ENCODE measurements around the gene VIL1. TPM values are rescaled to one million over a fixed set of nuclear protein-coding genes. Genes with fewer than 3 reads are reported as not detected.
A peak's percentile ranks its signal among the peaks of the same experiment; 100 is the strongest.

The VIL1 gene
- total RNA-seq, 2 experiments from 2014 or later: not detected

DNA sequence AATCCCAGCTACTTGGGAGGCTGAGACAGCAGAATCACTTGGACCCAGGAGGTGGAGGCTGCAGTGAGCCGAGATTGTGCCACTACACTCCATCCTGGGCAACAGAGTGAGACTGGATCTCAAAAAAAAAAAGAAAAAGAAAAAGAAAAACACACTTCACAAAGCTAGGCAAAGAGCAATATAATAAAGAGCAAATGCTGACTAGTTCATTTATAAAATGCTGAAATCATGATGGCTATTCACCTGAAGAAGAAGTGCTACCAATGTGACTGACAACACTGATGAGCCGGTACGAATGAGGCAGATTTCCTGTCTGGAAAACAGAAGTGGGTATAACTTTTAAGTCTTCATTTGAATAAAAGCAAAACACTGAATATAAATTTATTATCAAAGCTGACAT is 37.9 kb downstream of the VIL1 start:
- CTCF ChIA-PET: interaction anchor here (1.0 to 2.3 kb wide), 2 partner anchors 9 to 190 kb away, joined by 3 to 8 read pairs; no protein-coding TSS in a partner anchor
- H3K36me3 Mint-ChIP-seq (ENCODE audit: low read depth): peaks cover 43% of the 10 kb centered on the region

DNA sequence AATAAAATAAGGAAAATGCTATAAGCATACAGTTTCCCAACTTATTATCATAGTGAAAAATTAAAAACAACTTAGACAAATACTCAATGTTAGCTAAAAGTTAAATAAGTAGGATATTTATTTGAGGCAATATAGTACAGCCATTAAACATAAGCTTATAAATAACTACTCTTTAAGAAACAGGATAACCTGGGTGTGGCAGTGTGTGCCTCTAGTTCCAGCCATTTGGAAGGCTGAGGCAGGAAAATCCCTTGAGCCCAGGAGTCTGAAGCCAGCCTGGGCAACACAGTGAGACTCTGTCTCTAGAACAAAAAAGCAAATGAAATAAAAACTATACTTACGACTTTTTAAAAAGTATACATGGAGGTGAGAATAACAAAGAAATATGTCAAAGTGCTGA is 39.7 kb downstream of the VIL1 start:
- ChIA-PET CTCF (no interaction called here), POLR2A (interaction anchor here (0.7 kb wide), 1 partner anchor 13 kb away, joined by 3 read pairs; no protein-coding TSS in a partner anchor)
- Mint-ChIP-seq H3K27me3 (ENCODE audit: low read depth) (no peaks in the 10 kb centered on the region), H3K4me1 (ENCODE audit: low read depth) (no peaks in the 10 kb centered on the region), H3K36me3 (ENCODE audit: low read depth) (peaks cover 51% of the 10 kb centered on the region), H3K9me3 (ENCODE audit: insufficient read depth) (no peaks in the 10 kb centered on the region), H3K4me3 (no peak overlapping the region), H3K27ac (peak overlapping the region; percentile 57)
- DNase-seq: no peak
- ATAC-seq: no peak

More for the DNA sequence above, 37.9 kb downstream of the VIL1 start:
- ATAC-seq (no peak), DNase-seq (no peak)
- no peaks in the 10 kb centered on the region for H3K9me3 Mint-ChIP-seq (ENCODE audit: insufficient read depth)
- no peaks in the 10 kb centered on the region for H3K27me3 Mint-ChIP-seq (ENCODE audit: low read depth)
- no peak overlapping the region for H3K4me3 Mint-ChIP-seq
- H3K27ac Mint-ChIP-seq: no peak overlapping the region
- no peaks in the 10 kb centered on the region for H3K4me1 Mint-ChIP-seq (ENCODE audit: low read depth)
- POLR2A ChIA-PET: no interaction called here

DNA sequence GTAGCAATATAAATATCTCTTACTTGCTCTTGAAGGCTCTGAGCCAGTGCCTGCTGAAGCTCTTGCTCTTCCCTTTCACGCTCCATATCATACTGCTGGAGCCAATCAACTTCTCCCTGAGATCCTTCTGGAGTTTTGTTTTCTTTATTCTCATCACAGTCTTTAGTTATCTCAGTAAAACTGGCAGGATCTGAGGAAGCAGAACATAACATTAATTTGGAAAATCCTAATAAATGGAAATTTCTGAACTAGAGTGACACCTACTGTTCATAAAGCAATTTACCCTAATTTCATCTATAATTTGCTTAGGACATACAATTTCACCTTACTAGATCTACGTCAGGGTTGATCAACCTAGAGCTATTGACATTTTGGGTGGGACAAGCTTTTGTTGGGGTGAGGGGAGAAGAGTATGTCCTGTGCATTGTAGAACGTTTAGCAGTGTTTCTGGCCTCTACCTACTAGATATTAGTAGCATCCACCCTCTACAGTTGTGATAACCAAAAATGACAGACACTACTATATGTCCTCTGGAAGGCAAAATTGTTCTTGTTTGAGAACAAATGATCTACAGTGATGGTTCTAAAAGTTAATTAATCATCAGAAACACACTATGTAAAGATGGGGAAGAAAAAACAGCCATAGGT is 47.2 kb downstream of the VIL1 start:
- ATAC-seq (peak; percentile 39), DNase-seq (no peak)
- Mint-ChIP-seq H3K4me3 (no peak overlapping the region), H3K27me3 (ENCODE audit: low read depth) (no peaks in the 10 kb centered on the region), H3K4me1 (ENCODE audit: low read depth) (peaks cover 10% of the 10 kb centered on the region), H3K36me3 (ENCODE audit: low read depth) (peaks cover 48% of the 10 kb centered on the region), H3K9me3 (ENCODE audit: insufficient read depth) (no peaks in the 10 kb centered on the region), H3K27ac (no peak overlapping the region)
- ChIA-PET POLR2A (no interaction called here), CTCF (interaction anchor here (0.5 to 3.2 kb wide), 14 partner anchors 9 to 164 kb away, joined by 3 to 10 read pairs (median 4); partner anchors contain the start of gene CTDSP1)

DNA sequence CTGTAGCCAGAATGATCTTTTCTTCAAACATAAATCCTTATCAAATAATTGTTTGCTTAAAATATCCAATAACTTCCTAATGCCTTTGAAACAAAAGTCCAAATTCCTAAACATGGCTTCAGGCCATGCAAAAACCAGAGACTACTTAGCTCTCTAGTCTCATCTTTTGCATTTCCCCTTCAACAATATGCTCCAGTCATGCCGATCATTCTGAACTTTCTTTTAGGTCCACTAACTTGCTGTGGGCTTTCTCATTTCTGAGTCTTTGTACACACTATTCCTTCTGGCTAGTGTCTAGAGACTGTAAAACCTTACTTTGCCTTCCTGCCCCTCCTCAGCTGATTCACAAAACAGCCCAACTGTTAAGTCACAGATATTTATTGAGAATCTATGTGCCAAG is 51.5 kb downstream of the VIL1 start:
- Mint-ChIP-seq H3K27ac (peak overlapping the region; percentile 80), H3K9me3 (ENCODE audit: insufficient read depth) (no peaks in the 10 kb centered on the region), H3K4me3 (no peak overlapping the region), H3K36me3 (ENCODE audit: low read depth) (peaks cover 54% of the 10 kb centered on the region), H3K27me3 (ENCODE audit: low read depth) (no peaks in the 10 kb centered on the region), H3K4me1 (ENCODE audit: low read depth) (peaks cover 19% of the 10 kb centered on the region)
- no peak for DNase-seq
- ATAC-seq: no peak
- CTCF ChIA-PET: interaction anchor here (1.1 to 1.6 kb wide), 4 partner anchors 17 to 241 kb away, joined by 3 to 4 read pairs (median 3); partner anchors contain the start of gene TTLL4
- POLR2A ChIA-PET: no interaction called here

DNA sequence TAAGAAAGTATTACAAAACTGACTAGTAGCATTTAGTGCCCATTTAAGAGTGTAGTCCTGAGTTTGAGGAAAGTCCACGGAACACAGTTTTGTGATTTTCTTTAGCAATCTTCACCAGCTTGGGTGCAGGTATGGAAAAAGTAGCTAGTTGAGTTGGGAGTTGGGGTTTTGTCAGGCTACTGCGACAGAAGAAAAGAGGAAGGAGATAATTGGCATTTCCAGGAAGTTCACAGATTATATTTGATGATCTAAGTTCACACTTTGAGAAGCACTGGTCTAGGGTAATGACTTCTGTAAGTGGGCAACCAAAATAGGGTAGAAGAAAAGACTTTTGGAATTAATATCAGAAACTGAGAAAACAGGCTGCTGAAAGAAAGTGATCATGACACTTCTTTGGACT is 52.1 kb downstream of the VIL1 start:
- H3K27me3 Mint-ChIP-seq (ENCODE audit: low read depth): no peaks in the 10 kb centered on the region

DNA sequence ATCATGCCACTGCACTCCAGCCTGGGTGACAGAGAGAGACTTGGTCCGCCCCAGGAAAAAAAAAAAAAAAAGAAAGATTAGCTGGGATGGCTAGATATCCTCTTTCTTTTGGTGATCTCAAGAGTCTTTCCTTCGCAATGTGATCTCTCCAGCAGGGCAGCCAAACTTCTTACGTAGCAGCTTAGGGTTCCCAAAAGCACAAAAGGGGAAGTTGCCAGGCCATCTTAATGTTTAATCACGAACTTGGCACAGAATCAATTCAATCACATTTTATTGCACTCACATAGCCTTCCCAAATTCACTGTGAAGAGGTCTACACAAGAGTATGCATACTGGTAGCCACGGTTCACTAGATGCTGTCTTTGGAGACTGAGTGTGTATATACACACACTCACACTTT is 53.1 kb downstream of the VIL1 start:
- ChIA-PET POLR2A (no interaction called here), CTCF (interaction anchor here (1.3 kb wide), 1 partner anchor 18 kb away, joined by 3 read pairs; no protein-coding TSS in a partner anchor)
- Mint-ChIP-seq H3K4me1 (ENCODE audit: low read depth) (peaks cover 19% of the 10 kb centered on the region), H3K4me3 (no peak overlapping the region), H3K27me3 (ENCODE audit: low read depth) (no peaks in the 10 kb centered on the region), H3K9me3 (ENCODE audit: insufficient read depth) (no peaks in the 10 kb centered on the region), H3K36me3 (ENCODE audit: low read depth) (peaks cover 51% of the 10 kb centered on the region), H3K27ac (no peak overlapping the region)
- no peak for ATAC-seq
- DNase-seq: no peak

More for the DNA sequence above, 52.1 kb downstream of the VIL1 start:
- no peak for ATAC-seq
- no peak for DNase-seq
- Mint-ChIP-seq H3K4me1 (ENCODE audit: low read depth) (peaks cover 19% of the 10 kb centered on the region), H3K9me3 (ENCODE audit: insufficient read depth) (no peaks in the 10 kb centered on the region), H3K27ac (peak overlapping the region; percentile 80), H3K36me3 (ENCODE audit: low read depth) (peaks cover 50% of the 10 kb centered on the region), H3K4me3 (no peak overlapping the region)
- CTCF ChIA-PET: interaction anchor here (0.7 to 1.6 kb wide), 6 partner anchors 17 to 240 kb away, joined by 3 to 4 read pairs (median 3); partner anchors contain the start of genes TMBIM1 and TTLL4
- POLR2A ChIA-PET: interaction anchor here (0.6 kb wide), 1 partner anchor 89 kb away, joined by 3 read pairs; no protein-coding TSS in a partner anchor

DNA sequence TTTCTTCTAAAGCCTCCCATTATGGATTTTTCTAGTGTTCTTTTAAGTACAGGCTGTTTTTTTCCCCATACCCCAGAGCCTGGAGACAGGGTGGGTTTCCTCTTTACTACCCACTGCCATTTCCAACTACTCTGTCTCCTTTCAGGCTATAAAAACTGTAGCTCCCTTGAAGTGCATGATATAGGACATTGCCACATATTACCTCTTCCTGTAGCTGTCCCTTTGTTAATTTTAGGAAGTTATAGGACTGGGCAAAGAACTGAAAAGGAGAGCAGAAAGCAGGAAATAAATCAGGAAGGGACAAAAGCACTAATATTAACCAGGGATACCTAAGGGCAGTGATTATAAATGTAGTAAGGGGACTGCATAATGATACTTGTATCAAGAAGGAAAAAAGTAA is 54.1 kb downstream of the VIL1 start:
- POLR2A ChIA-PET: no interaction called here
- H3K4me1 Mint-ChIP-seq (ENCODE audit: low read depth): peaks cover 19% of the 10 kb centered on the region
- CTCF ChIA-PET: no interaction called here
- H3K4me3 Mint-ChIP-seq: no peak overlapping the region
- no peak overlapping the region for H3K27ac Mint-ChIP-seq
- peaks cover 56% of the 10 kb centered on the region for H3K36me3 Mint-ChIP-seq (ENCODE audit: low read depth)
- no peak for DNase-seq
- no peak for ATAC-seq
- no peaks in the 10 kb centered on the region for H3K9me3 Mint-ChIP-seq (ENCODE audit: insufficient read depth)
- H3K27me3 Mint-ChIP-seq (ENCODE audit: low read depth): no peaks in the 10 kb centered on the region

DNA sequence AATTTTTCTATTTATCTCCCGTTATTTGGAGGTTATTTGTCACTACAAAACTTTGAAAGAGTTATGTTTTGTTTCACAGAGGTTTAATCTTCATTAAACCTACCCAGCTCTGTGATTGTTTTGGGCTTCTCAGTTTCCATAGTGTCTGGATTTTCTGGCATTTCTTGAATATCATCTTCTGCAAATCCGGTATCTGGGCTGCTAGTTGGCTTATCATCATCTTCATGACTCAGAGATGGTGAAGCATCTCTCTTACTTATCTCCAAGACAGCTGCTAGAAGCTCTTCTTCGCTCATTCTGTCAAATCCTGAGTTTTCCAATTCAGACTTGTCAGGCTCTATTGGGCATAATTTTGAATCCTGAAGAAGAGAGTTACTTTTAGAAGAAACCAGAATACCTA is 55.6 kb downstream of the VIL1 start:
- Mint-ChIP-seq H3K9me3 (ENCODE audit: insufficient read depth) (no peaks in the 10 kb centered on the region), H3K27ac (no peak overlapping the region), H3K4me1 (ENCODE audit: low read depth) (peaks cover 19% of the 10 kb centered on the region), H3K27me3 (ENCODE audit: low read depth) (no peaks in the 10 kb centered on the region), H3K36me3 (ENCODE audit: low read depth) (peaks cover 63% of the 10 kb centered on the region), H3K4me3 (no peak overlapping the region)
- DNase-seq (no peak), ATAC-seq (no peak)
- ChIA-PET CTCF (interaction anchor here (1.6 kb wide), 1 partner anchor 8 kb away, joined by 5 read pairs; no protein-coding TSS in a partner anchor), POLR2A (interaction anchor here (0.6 kb wide), 1 partner anchor 819 kb away, joined by 3 read pairs; no protein-coding TSS in a partner anchor)

DNA sequence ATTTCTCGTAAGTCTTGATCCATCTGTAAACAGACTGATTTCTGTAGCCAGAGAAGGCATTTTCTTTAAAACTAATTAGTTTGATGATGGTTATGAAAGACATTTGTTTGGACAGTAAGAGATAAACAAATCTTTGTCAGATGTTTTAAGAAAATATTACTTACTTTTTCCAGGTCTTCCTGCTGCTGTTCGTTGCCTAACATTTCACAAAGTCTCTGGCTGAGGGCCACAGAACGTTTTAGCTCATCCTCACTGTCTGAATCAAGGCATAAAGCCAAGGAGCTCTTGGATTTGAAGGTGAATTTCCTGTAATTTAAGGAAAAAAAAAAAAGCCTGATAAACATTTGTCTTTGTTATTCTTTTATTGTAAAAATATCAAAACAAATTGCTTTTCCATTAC is 57.8 kb downstream of the VIL1 start:
- H3K4me3 Mint-ChIP-seq: no peak overlapping the region
- CTCF ChIA-PET: no interaction called here
- H3K36me3 Mint-ChIP-seq (ENCODE audit: low read depth): peaks cover 56% of the 10 kb centered on the region

DNA sequence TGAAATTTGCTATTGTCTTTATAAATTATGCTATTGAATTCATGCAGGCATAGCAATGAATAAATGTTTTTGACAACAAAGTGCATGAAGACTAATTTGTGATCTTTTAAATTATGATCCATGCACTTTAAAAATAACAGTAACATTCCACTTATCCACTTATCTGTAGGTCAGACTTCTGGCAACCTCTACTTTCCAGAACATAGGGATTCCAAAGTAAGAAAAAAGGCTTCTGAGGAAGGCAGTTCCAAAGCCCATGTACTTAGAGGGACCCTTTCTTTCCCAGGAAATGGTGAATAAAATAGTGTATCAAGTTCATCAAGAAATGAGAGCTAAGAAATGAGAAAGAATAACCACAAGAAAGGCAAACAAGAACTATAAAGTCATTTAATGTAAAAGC is 58.3 kb downstream of the VIL1 start:
- no peak overlapping the region for H3K27ac Mint-ChIP-seq
- ATAC-seq: no peak
- POLR2A ChIA-PET: no interaction called here
- peaks cover 56% of the 10 kb centered on the region for H3K36me3 Mint-ChIP-seq (ENCODE audit: low read depth)
- H3K4me3 Mint-ChIP-seq: no peak overlapping the region
- no peak for DNase-seq
- CTCF ChIA-PET: no interaction called here
- no peaks in the 10 kb centered on the region for H3K9me3 Mint-ChIP-seq (ENCODE audit: insufficient read depth)
- H3K27me3 Mint-ChIP-seq (ENCODE audit: low read depth): no peaks in the 10 kb centered on the region
- H3K4me1 Mint-ChIP-seq (ENCODE audit: low read depth): no peaks in the 10 kb centered on the region

More for the DNA sequence above, 57.8 kb downstream of the VIL1 start:
- POLR2A ChIA-PET: no interaction called here
- Mint-ChIP-seq H3K9me3 (ENCODE audit: insufficient read depth) (no peaks in the 10 kb centered on the region), H3K27me3 (ENCODE audit: low read depth) (no peaks in the 10 kb centered on the region), H3K4me1 (ENCODE audit: low read depth) (peaks cover 4% of the 10 kb centered on the region), H3K27ac (no peak overlapping the region)
- ATAC-seq (no peak), DNase-seq (no peak)

DNA sequence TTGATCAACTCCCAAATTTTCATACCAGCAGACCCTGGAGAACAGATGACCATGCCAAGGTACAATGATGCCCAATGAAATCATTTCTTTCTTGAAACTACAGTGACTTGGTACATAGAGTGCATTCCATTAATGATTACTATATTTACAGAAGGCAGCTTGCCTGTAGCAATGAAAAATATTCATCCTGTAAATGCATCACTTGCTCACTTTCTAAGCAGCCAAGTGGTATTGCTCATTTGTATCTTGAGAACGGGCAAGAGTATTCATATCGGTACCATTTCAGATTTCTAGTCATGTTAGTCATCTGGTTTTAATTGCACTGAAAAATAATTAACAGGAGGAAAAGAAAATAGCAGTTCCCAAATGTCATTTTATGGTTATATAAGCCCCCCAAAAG is 59.6 kb downstream of the VIL1 start:
- ChIA-PET POLR2A (no interaction called here), CTCF (no interaction called here)
- ATAC-seq (no peak), DNase-seq (no peak)
- no peak overlapping the region for H3K4me3 Mint-ChIP-seq
- H3K36me3 Mint-ChIP-seq (ENCODE audit: low read depth): peaks cover 56% of the 10 kb centered on the region
- no peaks in the 10 kb centered on the region for H3K27me3 Mint-ChIP-seq (ENCODE audit: low read depth)
- H3K9me3 Mint-ChIP-seq (ENCODE audit: insufficient read depth): no peaks in the 10 kb centered on the region
- H3K27ac Mint-ChIP-seq: no peak overlapping the region
- peaks cover 11% of the 10 kb centered on the region for H3K4me1 Mint-ChIP-seq (ENCODE audit: low read depth)

DNA sequence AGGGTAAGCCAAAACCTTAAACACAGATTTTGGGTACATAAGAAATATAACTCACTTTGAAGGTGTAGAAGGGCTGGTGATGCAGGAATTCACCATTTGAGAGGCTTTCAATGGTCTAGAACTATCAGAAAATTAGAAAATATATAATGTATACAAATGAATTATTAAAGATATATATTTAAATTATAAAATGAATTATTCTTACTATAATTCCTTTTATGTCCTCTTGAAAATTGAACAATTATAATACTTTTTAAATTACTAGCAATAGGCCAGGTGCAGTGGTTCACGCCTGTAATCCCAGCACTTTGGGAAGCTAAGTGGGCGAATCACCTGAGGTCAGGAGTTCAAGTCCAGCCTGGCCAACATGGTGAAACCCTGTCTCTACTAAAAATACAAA is 60.7 kb downstream of the VIL1 start:
- no peaks in the 10 kb centered on the region for H3K27me3 Mint-ChIP-seq (ENCODE audit: low read depth)
- H3K9me3 Mint-ChIP-seq (ENCODE audit: insufficient read depth): no peaks in the 10 kb centered on the region
- ChIA-PET CTCF (no interaction called here), POLR2A (no interaction called here)
- no peak overlapping the region for H3K4me3 Mint-ChIP-seq
- DNase-seq (no peak), ATAC-seq (no peak)
- H3K4me1 Mint-ChIP-seq (ENCODE audit: low read depth): peaks cover 14% of the 10 kb centered on the region
- H3K36me3 Mint-ChIP-seq (ENCODE audit: low read depth): peaks cover 52% of the 10 kb centered on the region
- no peak overlapping the region for H3K27ac Mint-ChIP-seq
